ENCODE data around the gene BBLN. TPM values are rescaled to one million over a fixed set of nuclear protein-coding genes. Genes with fewer than 3 reads are reported as not detected.

Gene BBLN
- total RNA-seq, 1 experiment from 2014 or later: 48.5 TPM

DNA sequence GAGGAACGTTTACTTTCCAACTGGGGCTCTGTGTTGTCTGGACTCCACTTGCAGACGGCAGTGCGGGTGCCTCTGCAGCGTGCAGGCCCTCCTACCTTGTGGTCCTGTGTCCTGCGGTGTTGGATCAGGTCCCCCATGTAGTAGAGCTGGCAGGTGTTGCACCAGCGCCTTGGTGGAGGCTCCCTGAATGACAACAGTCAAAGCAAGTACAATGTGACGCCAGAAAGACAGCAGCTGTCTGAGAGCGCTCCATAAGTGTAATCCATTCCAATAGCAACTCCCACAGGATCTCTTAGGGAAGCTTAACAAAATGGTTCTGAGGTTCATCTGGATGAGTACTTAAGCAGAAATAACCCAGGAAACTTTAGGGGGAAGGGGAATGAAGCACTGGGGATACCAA is 9.9 kb downstream of the BBLN start:
- intact Hi-C loops (cut with micrococcal nuclease; ENCODE audit: unreplicated experiment): no loop called here
- Histone ChIP-seq H3K9me3 (ENCODE audit: control insufficient read depth, insufficient read depth, low read depth, low read length) (no peaks in the 10 kb centered on the region), H3K4me1 (ENCODE audit: control insufficient read depth, insufficient read depth, low read length) (no peaks in the 10 kb centered on the region), H3K36me3 (ENCODE audit: control insufficient read depth, insufficient read depth, low read length) (no peaks in the 10 kb centered on the region), H3K27me3 (ENCODE audit: control insufficient read depth, insufficient read depth, low read length) (no peaks in the 10 kb centered on the region), H3K27ac (ENCODE audit: low read length) (no peak overlapping the region), H3K4me3 (ENCODE audit: low read depth in 2 of 2, low read length in 2 of 2) (no peak overlapping the region)
- TF ChIP-seq POLR2AphosphoS5 (IDR thresholded peaks at IDR 0.05; ENCODE audit: low read depth, low read length) (no peak), TCF7L2 (IDR thresholded peaks at IDR 0.05; ENCODE audit: low read depth, low read length) (no peak), SIN3A (IDR thresholded peaks at IDR 0.05; ENCODE audit: borderline replicate concordance, insufficient read depth, low read depth, low read length) (no peak)
- TF ChIP-seq, protein P1, sequence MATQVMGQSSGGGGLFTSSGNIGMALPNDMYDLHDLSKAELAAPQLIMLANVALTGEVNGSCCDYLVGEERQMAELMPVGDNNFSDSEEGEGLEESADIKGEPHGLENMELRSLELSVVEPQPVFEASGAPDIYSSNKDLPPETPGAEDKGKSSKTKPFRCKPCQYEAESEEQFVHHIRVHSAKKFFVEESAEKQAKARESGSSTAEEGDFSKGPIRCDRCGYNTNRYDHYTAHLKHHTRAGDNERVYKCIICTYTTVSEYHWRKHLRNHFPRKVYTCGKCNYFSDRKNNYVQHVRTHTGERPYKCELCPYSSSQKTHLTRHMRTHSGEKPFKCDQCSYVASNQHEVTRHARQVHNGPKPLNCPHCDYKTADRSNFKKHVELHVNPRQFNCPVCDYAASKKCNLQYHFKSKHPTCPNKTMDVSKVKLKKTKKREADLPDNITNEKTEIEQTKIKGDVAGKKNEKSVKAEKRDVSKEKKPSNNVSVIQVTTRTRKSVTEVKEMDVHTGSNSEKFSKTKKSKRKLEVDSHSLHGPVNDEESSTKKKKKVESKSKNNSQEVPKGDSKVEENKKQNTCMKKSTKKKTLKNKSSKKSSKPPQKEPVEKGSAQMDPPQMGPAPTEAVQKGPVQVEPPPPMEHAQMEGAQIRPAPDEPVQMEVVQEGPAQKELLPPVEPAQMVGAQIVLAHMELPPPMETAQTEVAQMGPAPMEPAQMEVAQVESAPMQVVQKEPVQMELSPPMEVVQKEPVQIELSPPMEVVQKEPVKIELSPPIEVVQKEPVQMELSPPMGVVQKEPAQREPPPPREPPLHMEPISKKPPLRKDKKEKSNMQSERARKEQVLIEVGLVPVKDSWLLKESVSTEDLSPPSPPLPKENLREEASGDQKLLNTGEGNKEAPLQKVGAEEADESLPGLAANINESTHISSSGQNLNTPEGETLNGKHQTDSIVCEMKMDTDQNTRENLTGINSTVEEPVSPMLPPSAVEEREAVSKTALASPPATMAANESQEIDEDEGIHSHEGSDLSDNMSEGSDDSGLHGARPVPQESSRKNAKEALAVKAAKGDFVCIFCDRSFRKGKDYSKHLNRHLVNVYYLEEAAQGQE (IDR thresholded peaks at IDR 0.05; ENCODE audit: insufficient read depth in 1 of 2, low read depth in 2 of 2, low read length in 1 of 2): no peak
- TF ChIP-seq, protein P2, sequence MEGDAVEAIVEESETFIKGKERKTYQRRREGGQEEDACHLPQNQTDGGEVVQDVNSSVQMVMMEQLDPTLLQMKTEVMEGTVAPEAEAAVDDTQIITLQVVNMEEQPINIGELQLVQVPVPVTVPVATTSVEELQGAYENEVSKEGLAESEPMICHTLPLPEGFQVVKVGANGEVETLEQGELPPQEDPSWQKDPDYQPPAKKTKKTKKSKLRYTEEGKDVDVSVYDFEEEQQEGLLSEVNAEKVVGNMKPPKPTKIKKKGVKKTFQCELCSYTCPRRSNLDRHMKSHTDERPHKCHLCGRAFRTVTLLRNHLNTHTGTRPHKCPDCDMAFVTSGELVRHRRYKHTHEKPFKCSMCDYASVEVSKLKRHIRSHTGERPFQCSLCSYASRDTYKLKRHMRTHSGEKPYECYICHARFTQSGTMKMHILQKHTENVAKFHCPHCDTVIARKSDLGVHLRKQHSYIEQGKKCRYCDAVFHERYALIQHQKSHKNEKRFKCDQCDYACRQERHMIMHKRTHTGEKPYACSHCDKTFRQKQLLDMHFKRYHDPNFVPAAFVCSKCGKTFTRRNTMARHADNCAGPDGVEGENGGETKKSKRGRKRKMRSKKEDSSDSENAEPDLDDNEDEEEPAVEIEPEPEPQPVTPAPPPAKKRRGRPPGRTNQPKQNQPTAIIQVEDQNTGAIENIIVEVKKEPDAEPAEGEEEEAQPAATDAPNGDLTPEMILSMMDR (IDR thresholded peaks at IDR 0.05): no peak
- no peak for ATAC-seq
- ChIA-PET POLR2A (no interaction called here), CTCF (no interaction called here)
- in situ Hi-C loops (cut with HindIII; ENCODE audit: low pct_unique_long_range_greater_than_20kb, low sequenced_read_pairs): no loop called here
- DNase-seq (ENCODE audit: low read depth, low spot score): no peak
- no TSS peak for BruUV-seq (replicated peaks)

DNA sequence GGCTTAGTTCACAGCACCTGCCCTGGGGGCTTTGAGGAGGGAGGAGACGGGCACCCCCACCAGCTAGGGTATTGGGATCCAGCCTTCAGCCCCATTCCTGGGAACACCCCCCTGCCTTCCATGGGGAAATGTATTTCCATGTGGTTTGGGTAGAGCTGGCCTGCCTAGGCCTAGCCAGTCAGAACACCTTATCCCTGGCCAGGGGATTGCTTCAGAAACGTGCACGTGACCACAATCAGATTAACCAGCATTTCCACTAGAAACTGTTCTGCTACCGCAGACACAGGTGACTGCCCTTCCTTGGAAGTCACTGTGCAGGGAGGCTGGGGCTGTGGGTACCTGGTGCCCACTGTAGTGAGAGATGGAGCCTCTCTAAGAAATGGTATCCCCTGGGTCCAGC is 14.0 kb downstream of the BBLN start:
- Histone ChIP-seq H3K9me3 (ENCODE audit: control insufficient read depth, insufficient read depth, low read depth, low read length) (no peaks in the 10 kb centered on the region), H3K27ac (ENCODE audit: low read length) (no peak overlapping the region), H3K36me3 (ENCODE audit: control insufficient read depth, insufficient read depth, low read length) (peaks cover under 1% of the 10 kb centered on the region; the same call in 1 of the 2 replicates), H3K4me1 (ENCODE audit: control insufficient read depth, insufficient read depth, low read length) (no peaks in the 10 kb centered on the region), H3K27me3 (ENCODE audit: control insufficient read depth, insufficient read depth, low read length) (no peaks in the 10 kb centered on the region), H3K4me3 (ENCODE audit: low read depth in 2 of 2, low read length in 2 of 2) (no peak overlapping the region)
- intact Hi-C loops (cut with micrococcal nuclease; ENCODE audit: unreplicated experiment): no loop called here
- no TSS peak for BruUV-seq (replicated peaks)
- TF ChIP-seq, protein P2 (IDR thresholded peaks at IDR 0.05): no peak
- no peak for TF ChIP-seq POLR2AphosphoS5 (IDR thresholded peaks at IDR 0.05; ENCODE audit: low read depth, low read length)
- no peak for TF ChIP-seq SIN3A (IDR thresholded peaks at IDR 0.05; ENCODE audit: borderline replicate concordance, insufficient read depth, low read depth, low read length)
- TF ChIP-seq, protein P1 (IDR thresholded peaks at IDR 0.05; ENCODE audit: insufficient read depth in 1 of 2, low read depth in 2 of 2, low read length in 1 of 2): no peak
- TF ChIP-seq TCF7L2 (IDR thresholded peaks at IDR 0.05; ENCODE audit: low read depth, low read length): no peak
- in situ Hi-C loops (cut with HindIII; ENCODE audit: low pct_unique_long_range_greater_than_20kb, low sequenced_read_pairs): no loop called here
- no peak for DNase-seq (ENCODE audit: low read depth, low spot score)
- ChIA-PET POLR2A (no interaction called here), CTCF (no interaction called here)
- no peak for ATAC-seq

All from Panc1 (cell line).